ENCODE measurements around the gene PRPF6.
"Not testable (repeated sequence)": the region's sequence is repeated elsewhere in the genome, so short reads cannot be mapped to it uniquely, and the experiment has no call there.

The PRPF6 gene

GRCh38 chr20:63973636-63974401 lies 7.1 kb upstream of the PRPF6 start:
- peak; percentile 98 for TF ChIP-seq CTCF (IDR thresholded peaks at IDR 0.05; ENCODE audit: low read depth, low read length)
- no peak for DNase-seq (ENCODE audit: extremely low read depth, low read depth)

- TF ChIP-seq CTCF (IDR thresholded peaks at IDR 0.05; ENCODE audit: low read depth, low read length), result no peak
- DNase-seq (ENCODE audit: extremely low read depth, low read depth), result no peak
Measured at GRCh38 chr20:63974402-63975200, 6.3 kb upstream of the PRPF6 start.

DNA sequence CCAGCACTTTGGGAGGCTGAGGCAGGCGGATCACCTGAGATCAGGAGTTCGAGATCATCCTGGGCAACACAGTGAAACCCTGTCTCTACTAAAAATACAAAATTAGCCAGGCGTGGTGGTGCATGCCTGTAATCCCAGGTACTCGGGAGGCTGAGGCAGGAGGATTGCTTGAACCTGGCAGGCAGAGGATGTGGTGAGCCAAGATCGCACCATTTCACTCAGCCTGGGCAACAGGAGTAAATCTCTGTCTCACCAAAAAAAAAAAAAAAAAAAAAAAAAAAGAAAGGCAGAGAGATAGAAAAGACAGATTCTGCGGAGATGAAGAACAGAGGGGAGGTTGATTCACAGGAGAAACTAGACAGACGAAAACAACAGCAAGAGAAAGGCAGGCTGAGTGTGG lies 4.4 kb upstream of the PRPF6 start:
- DNase-seq (ENCODE audit: extremely low read depth, low read depth), result not testable (repeated sequence)

DNA sequence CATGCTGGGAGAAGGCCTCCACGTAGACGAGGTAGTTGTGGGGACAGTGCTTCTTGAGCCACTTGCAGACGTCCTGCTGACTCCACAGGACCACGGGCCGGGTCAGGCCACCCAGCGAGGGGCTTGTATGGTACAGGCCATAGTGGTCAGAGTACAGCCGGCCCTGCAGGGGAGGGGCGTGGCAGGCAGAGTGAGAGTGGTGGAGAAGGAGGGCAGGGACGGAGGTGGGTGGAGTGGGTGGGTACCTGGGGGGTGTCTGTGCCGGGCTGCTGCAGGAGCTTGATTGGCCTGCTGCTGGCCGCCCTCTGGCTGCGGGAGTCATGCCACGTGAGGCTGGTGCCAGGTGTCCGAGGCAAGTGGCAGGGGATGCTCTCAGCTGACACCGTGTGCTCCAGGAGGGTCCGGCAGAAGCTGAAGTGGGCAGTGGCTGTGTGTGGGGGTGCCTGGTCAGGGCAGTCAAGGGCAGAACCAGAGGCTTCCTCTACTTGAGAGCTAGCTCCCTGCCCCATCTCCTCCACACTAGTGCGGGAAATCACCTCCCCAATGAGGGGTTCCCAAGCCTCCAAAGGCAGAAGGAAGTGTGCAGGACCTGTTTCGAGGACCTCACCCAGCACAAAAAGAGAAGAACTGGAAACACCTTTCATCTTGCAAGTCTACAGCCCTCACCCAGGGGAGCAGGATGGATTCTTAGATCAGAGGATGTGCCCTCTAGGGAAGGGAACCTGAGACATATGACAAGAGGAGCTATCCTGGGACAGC lies 3.8 kb upstream of the PRPF6 start:
- no peak for DNase-seq (ENCODE audit: extremely low read depth, low read depth)
- no peak for TF ChIP-seq CTCF (IDR thresholded peaks at IDR 0.05; ENCODE audit: low read depth, low read length)

- DNase-seq (ENCODE audit: extremely low read depth, low read depth), result no peak
- no peak for TF ChIP-seq CTCF (IDR thresholded peaks at IDR 0.05; ENCODE audit: low read depth, low read length)
Measured at GRCh38 chr20:63977739-63978276, 3.1 kb upstream of the PRPF6 start.

DNA sequence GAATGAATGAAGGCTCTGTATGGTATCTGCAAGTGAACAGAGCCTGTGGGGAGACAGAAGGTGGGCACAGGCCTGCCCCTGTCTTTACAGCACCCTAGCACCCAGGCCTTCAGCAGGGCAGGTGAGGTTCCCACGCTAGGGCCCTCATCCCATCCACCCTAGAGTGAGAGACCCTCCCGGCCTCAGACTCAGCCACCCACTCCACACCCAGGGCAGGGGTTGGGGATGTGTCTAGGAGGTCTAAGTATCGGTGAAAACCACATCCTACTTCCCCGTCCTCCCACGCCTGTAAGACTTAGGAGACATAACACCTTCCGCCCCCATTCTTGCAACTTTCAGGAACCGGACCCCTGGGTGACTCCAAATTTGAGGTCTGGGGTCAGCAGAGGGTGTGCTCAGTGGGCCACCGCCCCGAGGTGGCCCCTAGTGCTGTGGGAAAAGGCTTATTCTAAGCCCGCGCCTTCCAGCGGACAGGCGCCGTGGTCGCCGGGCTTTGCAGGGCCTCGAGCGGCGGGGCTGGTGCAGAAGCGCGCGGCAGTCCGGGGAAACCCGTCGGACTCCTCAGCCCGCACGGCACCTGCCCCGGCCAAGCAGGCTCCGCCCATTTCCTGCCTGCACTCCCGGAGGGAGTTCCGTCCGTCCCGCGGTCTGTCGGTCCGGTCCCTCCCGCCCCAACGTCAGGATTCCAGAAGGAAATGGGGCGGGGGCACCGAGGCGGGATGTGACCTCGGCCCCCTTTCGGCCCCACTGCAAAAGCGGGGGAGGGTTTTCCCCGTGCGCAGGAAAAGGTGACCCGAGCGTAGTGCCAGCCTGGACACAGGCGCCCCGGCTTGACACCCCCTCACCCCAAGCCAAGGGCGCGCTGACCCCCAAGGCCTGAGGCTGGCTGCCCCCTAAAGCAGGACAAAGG lies 2.4 kb upstream of the PRPF6 start:
- DNase-seq (ENCODE audit: extremely low read depth, low read depth), result no peak
- TF ChIP-seq CTCF (IDR thresholded peaks at IDR 0.05; ENCODE audit: low read depth, low read length), result no peak

GRCh38 chr20:63979229-63979556 lies 1.7 kb upstream of the PRPF6 start:
- DNase-seq (ENCODE audit: extremely low read depth, low read depth), result no peak
- TF ChIP-seq CTCF (IDR thresholded peaks at IDR 0.05; ENCODE audit: low read depth, low read length), result no peak
